ENCODE measurements around the gene PTPRN2. TPM values are rescaled to one million over a fixed set of nuclear protein-coding genes. Genes with fewer than 3 reads are reported as not detected.

PTPRN2 gene
- polyA plus RNA-seq, 3 donors, result 6.8 to 7.9 (median 7.2) TPM

- DNase-seq (ENCODE audit: low read depth in 3 of 3, low spot score in 2 of 3), result no peak
Measured at GRCh38 chr7:157969995-157970394, 617.6 kb downstream of the PTPRN2 start.

- no peak for DNase-seq (ENCODE audit: low read depth in 3 of 3, low spot score in 2 of 3)
Measured at GRCh38 chr7:157966490-157966889, 621.1 kb downstream of the PTPRN2 start.

- DNase-seq (ENCODE audit: low read depth in 3 of 3, low spot score in 2 of 3), result no peak
Measured at GRCh38 chr7:157964521-157964920, 623.1 kb downstream of the PTPRN2 start.

- DNase-seq (ENCODE audit: low read depth in 3 of 3, low spot score in 2 of 3), result no peak
Measured at GRCh38 chr7:157964016-157964415, 623.6 kb downstream of the PTPRN2 start.

- no peak for DNase-seq (ENCODE audit: low read depth in 3 of 3, low spot score in 2 of 3)
Measured at GRCh38 chr7:157963526-157963925, 624.1 kb downstream of the PTPRN2 start.

GRCh38 chr7:157962458-157963306 is 624.9 kb downstream of the PTPRN2 start:
- no peak for DNase-seq (ENCODE audit: low read depth in 3 of 3, low spot score in 2 of 3)

GRCh38 chr7:157961731-157962457 is 625.7 kb downstream of the PTPRN2 start:
- no peak for DNase-seq (ENCODE audit: low read depth in 3 of 3, low spot score in 2 of 3)

- DNase-seq (ENCODE audit: low read depth in 3 of 3, low spot score in 2 of 3), result no peak
Measured at GRCh38 chr7:157955348-157955999, 632.1 kb downstream of the PTPRN2 start.

- no peak for DNase-seq (ENCODE audit: low read depth in 3 of 3, low spot score in 2 of 3)
Measured at GRCh38 chr7:157954901-157955300, 632.7 kb downstream of the PTPRN2 start.

- no peak for DNase-seq (ENCODE audit: low read depth in 3 of 3, low spot score in 2 of 3)
Measured at GRCh38 chr7:157952841-157953645, 634.6 kb downstream of the PTPRN2 start.

- DNase-seq (ENCODE audit: low read depth in 3 of 3, low spot score in 2 of 3), result no peak
Measured at GRCh38 chr7:157952050-157952667, 635.5 kb downstream of the PTPRN2 start.

- no peak for DNase-seq (ENCODE audit: low read depth in 3 of 3, low spot score in 2 of 3)
Measured at GRCh38 chr7:157951300-157952049, 636.1 kb downstream of the PTPRN2 start.

- no peak for DNase-seq (ENCODE audit: low read depth in 3 of 3, low spot score in 2 of 3)
Measured at GRCh38 chr7:157949711-157950110, 637.9 kb downstream of the PTPRN2 start.

- no peak for DNase-seq (ENCODE audit: low read depth in 3 of 3, low spot score in 2 of 3)
Measured at GRCh38 chr7:157947504-157947903, 640.1 kb downstream of the PTPRN2 start.

- DNase-seq (ENCODE audit: low read depth in 3 of 3, low spot score in 2 of 3), result no peak
Measured at GRCh38 chr7:157946398-157947060, 641.1 kb downstream of the PTPRN2 start.

- DNase-seq (ENCODE audit: low read depth in 3 of 3, low spot score in 2 of 3), result no peak
Measured at GRCh38 chr7:157945401-157945800, 642.2 kb downstream of the PTPRN2 start.

GRCh38 chr7:157944734-157945291 is 642.8 kb downstream of the PTPRN2 start:
- DNase-seq (ENCODE audit: low read depth in 3 of 3, low spot score in 2 of 3), result no peak

- no peak for DNase-seq (ENCODE audit: low read depth in 3 of 3, low spot score in 2 of 3)
Measured at GRCh38 chr7:157944051-157944450, 643.6 kb downstream of the PTPRN2 start.

- no peak for DNase-seq (ENCODE audit: low read depth in 3 of 3, low spot score in 2 of 3)
Measured at GRCh38 chr7:157943561-157943960, 644.1 kb downstream of the PTPRN2 start.

Measured in right renal cortex interstitium (tissue), 3 donors.